H9 (cell line): Measurements from ENCODE around the gene AS3MT. TPM values are rescaled to one million over a fixed set of nuclear protein-coding genes. Genes with fewer than 3 reads are reported as not detected.

Source experiments
- DNase-seq: peaks from one replicate; pipeline ENCODE4 v3.0.0-alpha.2; 2017
- H2AFZ ChIP-seq: one replicate; pipeline ENCODE4 v1.6.1; 2013; ENCODE audit warnings: mild to moderate bottlenecking, low read length, control low read depth, moderate library complexity
- H2AK5ac ChIP-seq: 2 replicates; pipeline ENCODE4 v1.6.1; 2013; ENCODE audit warnings: low read length, control low read depth, mixed read lengths; ENCODE audit not compliant: insufficient read length
- H2BK120ac ChIP-seq: one replicate; pipeline ENCODE4 v1.6.1; 2013; ENCODE audit warnings: low read depth, mild to moderate bottlenecking, low read length, control low read depth, inconsistent platforms; ENCODE audit not compliant: poor library complexity, severe bottlenecking
- H2BK12ac ChIP-seq: 2 replicates; pipeline ENCODE4 v1.6.1; 2013; ENCODE audit warnings: low read length, control low read depth, mixed read lengths, low read depth; ENCODE audit not compliant: insufficient read length
- H2BK15ac ChIP-seq: 2 replicates; pipeline ENCODE4 v1.6.1; 2013; ENCODE audit warnings: low read depth, low read length, control low read depth
- H2BK20ac ChIP-seq: one replicate; pipeline ENCODE4 v1.6.1; 2013; ENCODE audit warnings: low read depth, mild to moderate bottlenecking, low read length, control low read depth, inconsistent platforms; ENCODE audit not compliant: poor library complexity, severe bottlenecking
- H2BK5ac ChIP-seq: 2 replicates; pipeline ENCODE4 v1.6.1; 2013; ENCODE audit warnings: low read length, control low read depth, mixed read lengths; ENCODE audit not compliant: insufficient read length
- H3K14ac ChIP-seq: 2 replicates; pipeline ENCODE4 v1.6.1; 2013; ENCODE audit warnings: low read length, control low read depth; ENCODE audit not compliant: insufficient read depth
- H3K18ac ChIP-seq: 2 replicates; pipeline ENCODE4 v1.6.1; 2013; ENCODE audit warnings: low read depth, mild to moderate bottlenecking, mixed read lengths, low read length, control low read depth; ENCODE audit not compliant: insufficient read length
- H3K23ac ChIP-seq: 2 replicates; pipeline ENCODE4 v1.6.1; 2013; ENCODE audit warnings: low read length, control low read depth, mixed read lengths, low read depth; ENCODE audit not compliant: insufficient read length
- H3K23me2 ChIP-seq: 2 replicates; pipeline ENCODE4 v1.6.1; 2013; ENCODE audit warnings: low read depth, mild to moderate bottlenecking, mixed read lengths, low read length, control low read depth; ENCODE audit not compliant: insufficient read length, poor library complexity, severe bottlenecking
- H3K27ac ChIP-seq: 2 replicates; pipeline ENCODE4 v1.5.1; 2013; ENCODE audit warnings: low read length, control low read depth, mixed read lengths, low read depth; ENCODE audit not compliant: insufficient read length
- H3K27me3 ChIP-seq: 2 replicates; pipeline ENCODE4 v1.6.1; 2013; ENCODE audit warnings: low read length, control low read depth, inconsistent platforms; ENCODE audit not compliant: insufficient read depth
- H3K4ac ChIP-seq: 2 replicates; pipeline ENCODE4 v1.6.1; 2013; ENCODE audit warnings: low read depth, mild to moderate bottlenecking, control low read depth, inconsistent platforms, low read length, moderate library complexity
- H3K4me1 ChIP-seq: 2 replicates; pipeline ENCODE4 v1.6.1; 2013; ENCODE audit warnings: low read length, control low read depth, inconsistent platforms; ENCODE audit not compliant: insufficient read depth
- H3K4me2 ChIP-seq: 2 replicates; pipeline ENCODE4 v1.6.1; 2013; ENCODE audit warnings: low read length, control low read depth, mixed read lengths; ENCODE audit not compliant: insufficient read length, insufficient read depth
- H3K56ac ChIP-seq: 2 replicates; pipeline ENCODE4 v1.6.1; 2013; ENCODE audit warnings: low read depth, mild to moderate bottlenecking, mixed read lengths, low read length, control low read depth; ENCODE audit not compliant: insufficient read length
- H3K79me1 ChIP-seq: 2 replicates; pipeline ENCODE4 v1.6.1; 2013; ENCODE audit warnings: low read depth, mild to moderate bottlenecking, moderate library complexity, low read length, control low read depth, inconsistent platforms; ENCODE audit not compliant: insufficient read depth, poor library complexity, severe bottlenecking
- H3K79me2 ChIP-seq: 2 replicates; pipeline ENCODE4 v1.6.1; 2013; ENCODE audit warnings: low read length, control low read depth, inconsistent platforms; ENCODE audit not compliant: insufficient read depth
- H3K9ac ChIP-seq: 2 replicates; pipeline ENCODE4 v1.6.1; 2013; ENCODE audit warnings: low read length, control low read depth, mixed read lengths; ENCODE audit not compliant: insufficient read length; ENCODE audit errors: extremely low read depth
- H3K9me3 ChIP-seq: one replicate; pipeline ENCODE4 v1.6.1; 2013; ENCODE audit warnings: low read depth, low read length, inconsistent platforms; ENCODE audit not compliant: control insufficient read depth
- H3T11ph ChIP-seq: one replicate; pipeline ENCODE4 v1.6.1; 2013; ENCODE audit warnings: mild to moderate bottlenecking, low read length, control low read depth, inconsistent platforms
- H4K20me1 ChIP-seq: one replicate; pipeline ENCODE4 v1.6.1; 2013; ENCODE audit not compliant: control insufficient read depth, insufficient read length, insufficient read depth
- H4K5ac ChIP-seq: 2 replicates; pipeline ENCODE4 v1.6.1; 2013; ENCODE audit warnings: low read depth, mild to moderate bottlenecking, mixed read lengths, low read length, control low read depth; ENCODE audit not compliant: insufficient read length
- H4K8ac ChIP-seq: replicated peaks from 2 replicates; pipeline ENCODE4 v1.6.1; 2013; ENCODE audit warnings: low read length, control low read depth, mixed read lengths, low read depth; ENCODE audit not compliant: insufficient read length
- H4K91ac ChIP-seq: 2 replicates; pipeline ENCODE4 v1.6.1; 2013; ENCODE audit warnings: low read depth, mild to moderate bottlenecking, moderate library complexity, mixed read lengths, low read length, control low read depth; ENCODE audit not compliant: insufficient read length
- H3K27ac Mint-ChIP-seq, 3 experiments: 2 replicates in 2 of 3; 3 replicates in 1 of 3; pipeline ENCODE4 v1.8.0; 2020 to 2021; ENCODE audit warnings: mixed read lengths in 3 of 3, mild to moderate bottlenecking in 1 of 3, moderate library complexity in 1 of 3
- H3K27me3 Mint-ChIP-seq: 2 replicates; pipeline ENCODE4 v1.8.0; 2021; ENCODE audit warnings: low read depth, mild to moderate bottlenecking, moderate library complexity, mixed read lengths
- H3K36me3 Mint-ChIP-seq, 3 experiments: 2 replicates in 2 of 3; 3 replicates in 1 of 3; pipeline ENCODE4 v1.8.0; 2020 to 2021; ENCODE audit warnings: low read depth in 3 of 3, mixed read lengths in 3 of 3; ENCODE audit not compliant: insufficient read depth in 1 of 3
- H3K4me1 Mint-ChIP-seq, 2 experiments: 2 replicates each; pipeline ENCODE4 v1.8.0; 2020; ENCODE audit warnings: mixed read lengths in 2 of 2
- H3K4me3 Mint-ChIP-seq, 2 experiments: 2 replicates in 1 of 2; 3 replicates in 1 of 2; pipeline ENCODE4 v1.8.0; 2020 to 2021; ENCODE audit warnings: mild to moderate bottlenecking in 2 of 2, mixed read lengths in 2 of 2, moderate library complexity in 1 of 2
- H3K9me3 Mint-ChIP-seq, 2 experiments: 2 replicates in 1 of 2; 3 replicates in 1 of 2; pipeline ENCODE4 v1.8.0; 2020; ENCODE audit warnings: mild to moderate bottlenecking in 2 of 2, mixed read lengths in 2 of 2, moderate library complexity in 1 of 2
- whole genome bisulfite sequencing: extraction: QIAGEN DNeasy Blood & Tissue Kit; methylation state at CpG from one replicate; pipeline ENCODE4 v1.1.7; 2013; ENCODE audit warnings: missing lambda C conversion rate, low lambda C conversion rate, mixed read lengths; ENCODE audit not compliant: insufficient read length; ENCODE audit errors: extremely low coverage; 5-methylcytosine and 5-hydroxymethylcytosine counted together
- total RNA-seq: library from RNA; stranded (reverse); gene quantifications from 2 replicates; pipeline ENCODE4 v1.2.1, GENCODE V29; 2021
- TF ChIP-seq, protein P1 (sequence below): fragments of 200-600 bp; sonication (generic); conservative IDR thresholded peaks from 3 replicates; pipeline ENCODE4 v1.8.0; 2021; ENCODE audit warnings: antibody characterized with exemption, mild to moderate bottlenecking

The AS3MT gene
- total RNA-seq, 1 experiment from 2014 or later: 16.4 TPM

DNA sequence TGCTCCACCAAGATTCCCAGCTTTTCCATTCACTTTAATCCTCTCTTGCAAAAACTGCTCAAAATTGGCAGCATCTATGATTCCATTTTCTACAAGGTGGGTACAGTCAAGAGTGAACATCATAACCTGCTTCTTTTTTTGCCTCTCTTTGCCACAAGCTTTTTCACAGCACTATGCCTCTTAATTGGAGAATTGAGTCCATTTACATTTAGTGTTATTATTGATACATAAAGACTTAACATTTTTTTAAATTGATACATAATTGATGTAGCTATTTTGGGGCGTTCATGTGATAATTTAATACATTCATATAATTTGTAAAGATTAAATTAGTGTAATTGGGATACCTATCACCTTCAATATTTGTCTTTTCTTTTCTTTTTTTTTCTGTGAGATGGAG lies 18.8 kb downstream of the AS3MT start:
- H4K20me1 ChIP-seq: no peaks in the 10 kb centered on the region
- H3K18ac ChIP-seq: no peak overlapping the region
- H3T11ph ChIP-seq: no peak overlapping the region
- H2AK5ac ChIP-seq: no peak overlapping the region
- no CpG with 5 or more reads among the region's 1 CpG for WGBS
- H3K23ac ChIP-seq: no peak overlapping the region
- H3K9me3 ChIP-seq: no peaks in the 10 kb centered on the region
- no peaks in the 10 kb centered on the region for H3K4me1 ChIP-seq
- no peaks in the 10 kb centered on the region for H3K4me1 Mint-ChIP-seq
- no peak overlapping the region for H2BK12ac ChIP-seq
- no peak overlapping the region for H2BK5ac ChIP-seq
- no peaks in the 10 kb centered on the region for H3K27me3 Mint-ChIP-seq
- H3K4me2 ChIP-seq: no peak overlapping the region
- no peak overlapping the region for H3K14ac ChIP-seq
- H2BK120ac ChIP-seq: no peak overlapping the region
- H2BK20ac ChIP-seq: no peak overlapping the region
- no peak overlapping the region for H3K4ac ChIP-seq
- H3K4me3 Mint-ChIP-seq: no peak overlapping the region
- DNase-seq: no peak
- H3K36me3 Mint-ChIP-seq: peaks cover 0 to 17% (median 12%) of the 10 kb centered on the region in 3 experiments; a peak in 5 of 7 replicates
- H4K91ac ChIP-seq: no peak overlapping the region
- H3K9ac ChIP-seq: no peak overlapping the region
- no peak overlapping the region for H4K5ac ChIP-seq
- no peak overlapping the region for H2BK15ac ChIP-seq
- H3K27me3 ChIP-seq: no peaks in the 10 kb centered on the region
- H3K9me3 Mint-ChIP-seq: no peaks in the 10 kb centered on the region; a peak in 1 of 5 replicates
- no peaks in the 10 kb centered on the region for H3K79me2 ChIP-seq
- no peaks in the 10 kb centered on the region for H3K23me2 ChIP-seq
- H2AFZ ChIP-seq: no peak overlapping the region
- no peaks in the 10 kb centered on the region for H3K79me1 ChIP-seq
- no peak overlapping the region for H4K8ac ChIP-seq
- no peak overlapping the region for H3K27ac ChIP-seq
- no peak overlapping the region for H3K56ac ChIP-seq
- TF ChIP-seq, protein P1, sequence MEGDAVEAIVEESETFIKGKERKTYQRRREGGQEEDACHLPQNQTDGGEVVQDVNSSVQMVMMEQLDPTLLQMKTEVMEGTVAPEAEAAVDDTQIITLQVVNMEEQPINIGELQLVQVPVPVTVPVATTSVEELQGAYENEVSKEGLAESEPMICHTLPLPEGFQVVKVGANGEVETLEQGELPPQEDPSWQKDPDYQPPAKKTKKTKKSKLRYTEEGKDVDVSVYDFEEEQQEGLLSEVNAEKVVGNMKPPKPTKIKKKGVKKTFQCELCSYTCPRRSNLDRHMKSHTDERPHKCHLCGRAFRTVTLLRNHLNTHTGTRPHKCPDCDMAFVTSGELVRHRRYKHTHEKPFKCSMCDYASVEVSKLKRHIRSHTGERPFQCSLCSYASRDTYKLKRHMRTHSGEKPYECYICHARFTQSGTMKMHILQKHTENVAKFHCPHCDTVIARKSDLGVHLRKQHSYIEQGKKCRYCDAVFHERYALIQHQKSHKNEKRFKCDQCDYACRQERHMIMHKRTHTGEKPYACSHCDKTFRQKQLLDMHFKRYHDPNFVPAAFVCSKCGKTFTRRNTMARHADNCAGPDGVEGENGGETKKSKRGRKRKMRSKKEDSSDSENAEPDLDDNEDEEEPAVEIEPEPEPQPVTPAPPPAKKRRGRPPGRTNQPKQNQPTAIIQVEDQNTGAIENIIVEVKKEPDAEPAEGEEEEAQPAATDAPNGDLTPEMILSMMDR: no peak
- no peak overlapping the region for H3K27ac Mint-ChIP-seq
